SJCRH30 (cell line): Measurements from ENCODE around the gene MCF2L. TPM values are rescaled to one million over a fixed set of nuclear protein-coding genes. Genes with fewer than 3 reads are reported as not detected.

Source experiments
- DNase-seq, 2 experiments: peaks; one replicate each; pipeline ENCODE4 v3.0.0-alpha.2; 2015 to 2020
- H3K27ac ChIP-seq: fragments of 250-450 bp; sonication (Bioruptor Pico); 2 replicates; pipeline ENCODE4 v1.5.1; 2020; ENCODE audit warnings: mild to moderate bottlenecking, moderate library complexity
- H3K27me3 ChIP-seq: fragments of 250-450 bp; sonication (Bioruptor Pico); 2 replicates; pipeline ENCODE4 v1.5.1; 2020; ENCODE audit warnings: mild to moderate bottlenecking, moderate library complexity
- H3K36me3 ChIP-seq: fragments of 250-450 bp; sonication (Bioruptor Pico); 2 replicates; pipeline ENCODE4 v1.5.1; 2020; ENCODE audit warnings: mild to moderate bottlenecking, moderate library complexity
- H3K4me1 ChIP-seq: fragments of 250-450 bp; sonication (Bioruptor Pico); 2 replicates; pipeline ENCODE4 v1.5.1; 2020; ENCODE audit warnings: mild to moderate bottlenecking, moderate library complexity
- H3K4me3 ChIP-seq: fragments of 250-450 bp; sonication (Bioruptor Pico); 2 replicates; pipeline ENCODE4 v1.5.1; 2020; ENCODE audit warnings: mild to moderate bottlenecking, moderate library complexity
- H3K9me3 ChIP-seq: fragments of 250-450 bp; sonication (Bioruptor Pico); replicated peaks from 2 replicates; pipeline ENCODE4 v1.5.1; 2020; ENCODE audit warnings: mild to moderate bottlenecking, moderate library complexity
- total RNA-seq: library from RNA; depleted of rRNA; stranded (reverse); fragments of >200 nt; shearing (Covaris generic); gene quantifications from 2 replicates; pipeline ENCODE4 v1.2.3, GENCODE V29; 2014

Gene MCF2L
- total RNA-seq, 1 experiment from 2014 or later, result 4.4 TPM

GRCh38 chr13:113040597-113041292 lies 71.7 kb downstream of the MCF2L start:
- DNase-seq, result no peak
- no peaks in the 10 kb centered on the region for H3K36me3 ChIP-seq
- H3K27ac ChIP-seq, result no peak overlapping the region
- H3K9me3 ChIP-seq, result no peaks in the 10 kb centered on the region
- H3K4me1 ChIP-seq, result no peaks in the 10 kb centered on the region
- H3K27me3 ChIP-seq, result no peaks in the 10 kb centered on the region
- H3K4me3 ChIP-seq, result no peak overlapping the region

DNA sequence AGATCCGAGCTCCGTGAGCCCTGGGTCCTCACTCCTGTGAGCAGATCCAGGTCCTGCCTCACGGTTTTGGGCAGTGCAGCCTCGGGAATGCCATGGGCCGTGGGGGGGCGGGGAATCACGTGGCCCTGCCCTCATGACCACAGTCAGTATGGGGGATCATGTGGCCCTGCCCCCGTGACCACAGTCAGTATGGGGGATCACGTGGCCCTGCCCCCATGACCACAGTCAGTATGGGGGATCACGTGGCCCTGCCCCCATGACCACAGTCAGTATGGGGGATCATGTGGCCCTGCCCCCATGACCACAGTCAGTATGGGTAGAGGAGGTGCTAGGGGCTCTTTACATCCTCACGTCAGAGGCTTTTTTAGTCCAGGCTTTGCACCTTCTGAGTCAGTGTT lies 72.3 kb downstream of the MCF2L start:
- no peaks in the 10 kb centered on the region for H3K4me1 ChIP-seq
- no peaks in the 10 kb centered on the region for H3K36me3 ChIP-seq
- no peak overlapping the region for H3K27ac ChIP-seq

GRCh38 chr13:113041896-113042295 lies 72.9 kb downstream of the MCF2L start:
- H3K36me3 ChIP-seq, result no peaks in the 10 kb centered on the region
- no peaks in the 10 kb centered on the region for H3K27me3 ChIP-seq
- H3K4me3 ChIP-seq, result no peak overlapping the region
- H3K27ac ChIP-seq, result no peak overlapping the region
- DNase-seq, result peak in 1 of 2 experiments; percentile 21
- H3K9me3 ChIP-seq, result no peaks in the 10 kb centered on the region
- H3K4me1 ChIP-seq, result no peaks in the 10 kb centered on the region

More for the DNA sequence above, 72.3 kb downstream of the MCF2L start:
- Histone ChIP-seq H3K4me3 (no peak overlapping the region), H3K27me3 (no peaks in the 10 kb centered on the region), H3K9me3 (no peaks in the 10 kb centered on the region)
- DNase-seq, result no peak

GRCh38 chr13:113042456-113042855 lies 73.4 kb downstream of the MCF2L start:
- Histone ChIP-seq H3K27me3 (no peaks in the 10 kb centered on the region), H3K9me3 (no peaks in the 10 kb centered on the region), H3K36me3 (no peaks in the 10 kb centered on the region), H3K4me3 (no peak overlapping the region), H3K4me1 (no peaks in the 10 kb centered on the region), H3K27ac (no peak overlapping the region)
- no peak for DNase-seq

- Histone ChIP-seq H3K4me3 (no peak overlapping the region), H3K27me3 (no peaks in the 10 kb centered on the region), H3K36me3 (no peaks in the 10 kb centered on the region), H3K27ac (no peak overlapping the region), H3K4me1 (no peaks in the 10 kb centered on the region), H3K9me3 (no peaks in the 10 kb centered on the region)
- no peak for DNase-seq
Measured at GRCh38 chr13:113043001-113043630, 74.1 kb downstream of the MCF2L start.

GRCh38 chr13:113043931-113044330 lies 74.9 kb downstream of the MCF2L start:
- Histone ChIP-seq H3K27me3 (no peaks in the 10 kb centered on the region), H3K4me1 (no peaks in the 10 kb centered on the region), H3K9me3 (no peaks in the 10 kb centered on the region), H3K27ac (no peak overlapping the region), H3K4me3 (no peak overlapping the region), H3K36me3 (no peaks in the 10 kb centered on the region)
- DNase-seq, result no peak

DNA sequence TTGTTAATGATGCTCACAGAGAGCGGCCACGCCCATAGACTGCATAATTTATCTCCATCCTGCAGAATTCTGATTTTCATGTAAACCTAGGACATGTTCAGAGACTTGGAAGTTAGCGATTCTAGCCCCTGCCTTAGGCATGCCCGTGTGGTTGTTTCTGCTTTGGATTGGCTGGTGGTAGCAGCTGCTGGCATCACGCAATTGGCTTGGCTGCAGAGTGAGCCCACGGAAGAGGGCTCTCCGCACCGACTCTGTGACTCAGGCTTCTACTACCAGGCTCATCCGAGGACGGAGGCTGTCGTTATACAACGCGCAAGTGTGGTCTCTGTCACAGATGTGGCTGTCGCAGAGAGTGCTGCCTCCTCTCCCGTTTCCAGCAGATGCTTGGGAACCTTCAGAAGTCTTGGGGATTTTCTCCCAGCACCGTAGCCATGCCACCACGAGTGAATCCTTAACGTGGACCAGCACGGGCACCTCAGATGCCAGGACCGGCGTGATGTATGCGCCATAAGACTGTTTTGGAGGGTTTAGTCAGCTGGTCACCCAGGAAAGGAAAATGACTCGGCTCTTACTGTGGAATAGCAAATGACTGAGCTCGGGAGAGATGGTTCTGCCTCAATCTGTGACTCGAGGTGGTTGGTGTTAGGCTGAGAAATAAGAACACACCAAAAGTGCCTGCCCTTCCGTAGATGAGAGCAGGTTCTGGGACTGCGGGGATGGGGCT lies 75.5 kb downstream of the MCF2L start:
- Histone ChIP-seq H3K4me3 (no peak overlapping the region), H3K27ac (no peak overlapping the region), H3K9me3 (no peaks in the 10 kb centered on the region), H3K36me3 (no peaks in the 10 kb centered on the region), H3K4me1 (no peaks in the 10 kb centered on the region), H3K27me3 (no peaks in the 10 kb centered on the region)
- no peak for DNase-seq

- Histone ChIP-seq H3K27ac (no peak overlapping the region), H3K27me3 (no peaks in the 10 kb centered on the region), H3K36me3 (no peaks in the 10 kb centered on the region), H3K4me1 (no peaks in the 10 kb centered on the region), H3K9me3 (no peaks in the 10 kb centered on the region), H3K4me3 (no peak overlapping the region)
- no peak for DNase-seq
Measured at GRCh38 chr13:113045251-113046127, 76.5 kb downstream of the MCF2L start.

GRCh38 chr13:113046128-113046882 lies 77.3 kb downstream of the MCF2L start:
- no peaks in the 10 kb centered on the region for H3K4me1 ChIP-seq
- no peak overlapping the region for H3K27ac ChIP-seq
- no peaks in the 10 kb centered on the region for H3K9me3 ChIP-seq
- no peak for DNase-seq
- no peaks in the 10 kb centered on the region for H3K36me3 ChIP-seq
- H3K4me3 ChIP-seq, result no peak overlapping the region
- H3K27me3 ChIP-seq, result no peaks in the 10 kb centered on the region

DNA sequence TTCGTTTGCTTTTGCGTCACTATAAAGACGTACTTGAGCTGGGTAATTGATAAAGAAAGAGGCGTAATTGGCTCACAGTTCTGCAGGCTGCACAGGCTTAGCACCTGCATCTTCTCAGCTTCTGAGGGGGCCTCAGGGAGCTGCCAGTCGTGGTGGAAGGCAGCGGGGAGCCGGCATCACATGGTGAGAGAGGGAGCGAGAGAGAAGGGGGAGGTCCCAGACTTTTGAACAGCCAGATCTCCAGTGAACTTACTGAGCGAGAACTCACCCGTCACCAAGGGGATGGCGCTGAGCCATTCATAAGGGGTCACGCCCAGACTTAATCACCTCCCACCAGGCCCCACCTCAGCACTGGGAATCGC lies 77.8 kb downstream of the MCF2L start:
- H3K27me3 ChIP-seq, result no peaks in the 10 kb centered on the region
- H3K9me3 ChIP-seq, result no peaks in the 10 kb centered on the region
- no peaks in the 10 kb centered on the region for H3K4me1 ChIP-seq
- H3K27ac ChIP-seq, result no peak overlapping the region
- DNase-seq, result no peak
- no peak overlapping the region for H3K4me3 ChIP-seq
- no peaks in the 10 kb centered on the region for H3K36me3 ChIP-seq

GRCh38 chr13:113047587-113047986 lies 78.6 kb downstream of the MCF2L start:
- Histone ChIP-seq H3K27ac (no peak overlapping the region), H3K4me3 (no peak overlapping the region), H3K9me3 (no peaks in the 10 kb centered on the region), H3K4me1 (no peaks in the 10 kb centered on the region), H3K27me3 (no peaks in the 10 kb centered on the region), H3K36me3 (no peaks in the 10 kb centered on the region)
- no peak for DNase-seq

- H3K36me3 ChIP-seq, result no peaks in the 10 kb centered on the region
- H3K27me3 ChIP-seq, result no peaks in the 10 kb centered on the region
- no peak overlapping the region for H3K4me3 ChIP-seq
- no peak overlapping the region for H3K27ac ChIP-seq
- H3K4me1 ChIP-seq, result no peaks in the 10 kb centered on the region
- no peaks in the 10 kb centered on the region for H3K9me3 ChIP-seq
- DNase-seq, result no peak
Measured at GRCh38 chr13:113048766-113049165, 79.8 kb downstream of the MCF2L start.

- Histone ChIP-seq H3K36me3 (no peaks in the 10 kb centered on the region), H3K4me1 (no peaks in the 10 kb centered on the region), H3K4me3 (no peak overlapping the region), H3K27me3 (no peaks in the 10 kb centered on the region), H3K9me3 (no peaks in the 10 kb centered on the region), H3K27ac (no peak overlapping the region)
- DNase-seq, result no peak
Measured at GRCh38 chr13:113049521-113049941, 80.5 kb downstream of the MCF2L start.

GRCh38 chr13:113049981-113050380 lies 81.0 kb downstream of the MCF2L start:
- no peaks in the 10 kb centered on the region for H3K9me3 ChIP-seq
- H3K27me3 ChIP-seq, result no peaks in the 10 kb centered on the region
- no peak overlapping the region for H3K4me3 ChIP-seq
- H3K27ac ChIP-seq, result no peak overlapping the region
- H3K36me3 ChIP-seq, result no peaks in the 10 kb centered on the region
- no peak for DNase-seq
- H3K4me1 ChIP-seq, result no peaks in the 10 kb centered on the region
